Raji (cell line): ENCODE data around the gene STK35.

ENCODE experiments used
- POLR2A ChIP-seq: IDR thresholded peaks from 2 replicates; pipeline ENCODE4 v1.6.1; 2011; ENCODE audit warnings: low read depth, low read length, control low read depth; ENCODE audit not compliant: insufficient read depth

The STK35 gene

GRCh38 chr20:2156666-2157624, 55.3 kb downstream of the STK35 start:
- no peak for TF ChIP-seq POLR2A

GRCh38 chr20:2162125-2162822, 60.6 kb downstream of the STK35 start:
- no peak for TF ChIP-seq POLR2A

GRCh38 chr20:2162823-2163166, 61.2 kb downstream of the STK35 start:
- no peak for TF ChIP-seq POLR2A

- TF ChIP-seq POLR2A: no peak
Observed at GRCh38 chr20:2163312-2163711, 61.7 kb downstream of the STK35 start.

GRCh38 chr20:2163757-2164156, 62.1 kb downstream of the STK35 start:
- TF ChIP-seq POLR2A: no peak

GRCh38 chr20:2164421-2164820, 62.8 kb downstream of the STK35 start:
- TF ChIP-seq POLR2A: no peak

- TF ChIP-seq POLR2A: no peak
Observed at GRCh38 chr20:2164966-2165365, 63.3 kb downstream of the STK35 start.

GRCh38 chr20:2165871-2166270, 64.2 kb downstream of the STK35 start:
- TF ChIP-seq POLR2A: no peak

GRCh38 chr20:2167112-2167511, 65.5 kb downstream of the STK35 start:
- no peak for TF ChIP-seq POLR2A

- no peak for TF ChIP-seq POLR2A
Observed at GRCh38 chr20:2168946-2169345, 67.3 kb downstream of the STK35 start.

GRCh38 chr20:2169456-2170088, 67.9 kb downstream of the STK35 start:
- TF ChIP-seq POLR2A: no peak

- no peak for TF ChIP-seq POLR2A
Observed at GRCh38 chr20:2170404-2170803, 68.8 kb downstream of the STK35 start.

GRCh38 chr20:2171266-2171790, 69.7 kb downstream of the STK35 start:
- TF ChIP-seq POLR2A: no peak

GRCh38 chr20:2172305-2173175, 70.9 kb downstream of the STK35 start:
- TF ChIP-seq POLR2A: no peak

GRCh38 chr20:2173186-2173585, 71.6 kb downstream of the STK35 start:
- TF ChIP-seq POLR2A: no peak

- no peak for TF ChIP-seq POLR2A
Observed at GRCh38 chr20:2174067-2174466, 72.4 kb downstream of the STK35 start.
